Psoas muscle (tissue), 8 donors: ENCODE results near the gene SNRNP200. TPM values are rescaled to one million over a fixed set of nuclear protein-coding genes. Genes with fewer than 3 reads are reported as not detected.
A peak's percentile ranks its signal among the peaks of the same experiment; 100 is the strongest.

ENCODE experiments used
- ATAC-seq, 4 donors: fragments of 200-7000 bp; cut with Tn5 transposase; one replicate each; pipeline ENCODE4 v1.9.1; 2020; ENCODE audit warnings: moderate library complexity in 3 of 4, mild to moderate bottlenecking in 2 of 4
- DNase-seq, 2 donors: peaks; one replicate each; pipeline ENCODE4 v3.0.0-alpha.2; 2020
- H3K27ac ChIP-seq: fragments of 200-600 bp; one replicate; pipeline ENCODE4 v1.8.0; 2022
- H3K27me3 ChIP-seq, 3 donors: fragments of 200-600 bp in 1 of 3; one replicate each; pipeline versions ENCODE4 v1.6.1 to v1.8.0; 2013 to 2022; ENCODE audit warnings: low read length in 2 of 3, mild to moderate bottlenecking in 2 of 3, moderate library complexity in 1 of 3; ENCODE audit not compliant: insufficient read depth in 3 of 3
- H3K36me3 ChIP-seq, 2 donors: fragments of 200-600 bp in 1 of 2; one replicate each; pipeline versions ENCODE4 v1.6.1 to v1.8.0; 2013 to 2022; ENCODE audit warnings: low read depth in 1 of 2, mild to moderate bottlenecking in 1 of 2, moderate library complexity in 1 of 2; ENCODE audit not compliant: insufficient read depth in 1 of 2
- H3K4me1 ChIP-seq: fragments of 200-600 bp; one replicate; pipeline ENCODE4 v1.8.0; 2022
- H3K4me3 ChIP-seq: fragments of 200-600 bp; one replicate; pipeline ENCODE4 v1.8.0; 2022; ENCODE audit warnings: mild to moderate bottlenecking
- H3K9me3 ChIP-seq: fragments of 200-600 bp; one replicate; pipeline ENCODE4 v1.8.0; 2022
- CTCF ChIP-seq: fragments of 200-600 bp; IDR thresholded peaks from one replicate; pipeline ENCODE4 v1.8.0; 2022; ENCODE audit warnings: antibody characterized with exemption
- WGBS, 3 donors: extraction: QIAGEN DNeasy Blood & Tissue Kit; methylation state at CpG; one replicate each; pipeline versions ENCODE4 v1.1.6 to v1.1.7; 2013; 5-methylcytosine and 5-hydroxymethylcytosine counted together
- intact Hi-C, 2 donors: fragments of 100-400 bp; cut with DNase I; formaldehyde crosslinking; loops; one replicate each; pipeline versions ENCODE4 v1.11.0 to v1.14.2; 2022
- polyA plus RNA-seq, 3 donors: library from polyadenylated mRNA; stranded (reverse); fragments of 200-250 nt; gene quantifications; one replicate each; pipeline ENCODE4 v1.2.3, GENCODE V29; 2013
- total RNA-seq, 4 donors: library from RNA; stranded (reverse); fragmentation: NEBNext Ultra II Directional in 2 of 4; extraction: Animal tissue kit (Norgen Biotek cat#: 25700) in 2 of 4; gene quantifications; one replicate each; pipeline versions ENCODE4 v1.2.1 to v1.2.4, GENCODE V29; 2021 to 2023
- donor health status: healthy with polysubstance abuse.
- donor health status: DM: no; HTN: no; CAD: no; lungs with moderate emphysema.
- donor health status: Bipolar disorder and iron deficiency.
- donor health status: healthy.
- donor health status: DM: yes; HTN: yes; CAD: no.
- donor health status: DM: no; HTN: no; CAD: no.
- donor health status: DM: no; HTN: no; CAD: no.
- donor health status: DM: yes; HTN: yes; CAD: no.

SNRNP200 gene
- total and polyA plus RNA-seq, 7 donors: 47.6 to 83.1 (median 73.7) TPM

GRCh38 chr2:96333708-96334107, 28.4 kb upstream of the SNRNP200 start:
- ATAC-seq (no peak), DNase-seq (no peak)
- peaks cover 13% of the 10 kb centered on the region for H3K4me1 ChIP-seq
- H3K9me3 ChIP-seq: no peaks in the 10 kb centered on the region
- intact Hi-C loops: no loop called here
- H3K27me3 ChIP-seq: no peaks in the 10 kb centered on the region
- WGBS, 3 donors: 80 to 93% (median 87%) methylated on average over 3 of the region's 3 CpGs
- H3K36me3 ChIP-seq: no peaks in the 10 kb centered on the region
- no peak for TF ChIP-seq CTCF
- H3K27ac ChIP-seq: no peak overlapping the region
- no peak overlapping the region for H3K4me3 ChIP-seq

DNA sequence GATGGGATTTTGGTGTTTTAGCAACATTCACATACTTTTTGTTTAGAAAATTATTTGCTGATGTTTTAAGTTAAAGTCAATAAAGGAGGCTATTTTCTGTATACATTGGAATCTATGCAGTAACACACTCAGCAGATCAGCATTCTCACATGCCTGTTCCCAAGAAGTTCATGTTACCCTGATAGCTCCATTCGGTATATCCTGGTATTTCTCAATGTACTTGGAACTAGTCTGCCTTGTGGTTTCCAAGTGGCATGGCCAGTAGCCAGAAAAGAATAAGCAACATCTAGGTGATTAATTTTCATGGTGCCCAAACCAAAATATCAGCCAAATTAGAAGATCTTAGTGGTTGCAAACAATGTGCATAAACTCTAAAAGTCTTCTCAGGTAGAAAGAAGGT, 25.1 kb upstream of the SNRNP200 start:
- no peak for DNase-seq
- no peak for TF ChIP-seq CTCF
- Histone ChIP-seq H3K27ac (no peak overlapping the region), H3K36me3 (no peaks in the 10 kb centered on the region), H3K27me3 (peaks cover 0 to 9% (median 6%) of the 10 kb centered on the region in 3 donors), H3K4me3 (no peak overlapping the region), H3K4me1 (peaks cover 7% of the 10 kb centered on the region), H3K9me3 (no peaks in the 10 kb centered on the region)
- intact Hi-C loops: no loop called here
- peak; percentile 43 to 76 (median 54) for ATAC-seq
- 13 to 16% (median 15%) methylated on average over 1 of the region's 1 CpG for WGBS, 3 donors

DNA sequence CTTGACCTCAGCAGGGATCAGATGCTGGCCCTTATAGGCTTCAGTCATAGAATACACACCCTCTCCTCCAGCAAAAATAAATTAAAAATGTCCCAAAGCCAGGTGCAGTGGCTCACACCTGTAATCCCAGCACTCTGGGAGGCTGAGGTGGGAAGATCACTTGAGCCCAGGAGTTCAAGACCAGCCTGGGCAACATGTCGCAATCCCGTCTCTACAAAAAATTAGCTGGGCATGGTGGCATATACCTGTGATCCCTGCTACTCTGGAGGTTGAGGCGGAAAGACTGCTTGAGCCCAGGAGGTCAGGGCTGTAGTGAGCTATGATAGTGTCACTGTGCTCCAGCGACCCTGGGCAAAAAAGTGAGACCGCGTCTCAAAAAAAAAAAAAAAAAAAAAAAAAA, 24.5 kb upstream of the SNRNP200 start:
- Histone ChIP-seq H3K9me3 (no peaks in the 10 kb centered on the region), H3K4me3 (no peak overlapping the region), H3K27ac (no peak overlapping the region), H3K27me3 (peaks cover 0 to 15% (median 11%) of the 10 kb centered on the region in 3 donors), H3K4me1 (peaks cover 3% of the 10 kb centered on the region), H3K36me3 (no peaks in the 10 kb centered on the region)
- no peak for TF ChIP-seq CTCF
- intact Hi-C loops: no loop called here
- ATAC-seq (no peak), DNase-seq (no peak)
- WGBS, 3 donors: 79 to 99% (median 93%) methylated on average over 5 to 6 of the region's 6 CpGs

DNA sequence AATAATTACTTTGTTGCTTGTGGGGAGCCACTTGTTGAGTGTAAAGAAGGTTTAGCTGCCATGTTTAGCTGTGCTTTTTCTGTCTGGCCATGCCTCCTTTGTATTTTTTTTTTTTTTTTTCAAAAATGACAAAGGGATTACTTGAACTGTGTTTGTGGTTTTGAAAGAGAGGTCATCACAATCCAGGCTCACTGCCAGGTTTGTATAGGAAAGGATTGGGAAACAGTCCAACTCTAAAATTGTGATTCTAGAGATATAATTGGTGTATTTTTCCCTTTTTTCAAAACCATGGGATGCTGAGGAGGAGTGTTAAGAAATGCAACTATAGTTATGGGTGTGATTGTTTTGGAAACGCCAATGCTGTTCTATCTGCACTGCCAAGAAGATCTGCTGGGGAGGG, 24.1 kb upstream of the SNRNP200 start:
- Histone ChIP-seq H3K9me3 (no peaks in the 10 kb centered on the region), H3K36me3 (no peaks in the 10 kb centered on the region), H3K27ac (no peak overlapping the region), H3K4me3 (no peak overlapping the region), H3K4me1 (no peaks in the 10 kb centered on the region), H3K27me3 (peaks cover 0 to 19% (median 11%) of the 10 kb centered on the region in 3 donors)
- 61 to 64% (median 62%) methylated on average over 1 of the region's 1 CpG for WGBS, 3 donors
- intact Hi-C loops: no loop called here
- no peak for TF ChIP-seq CTCF
- ATAC-seq (no peak), DNase-seq (no peak)
